NCI-H1417 (cell line): ENCODE results near the gene TBC1D3B.
"Not testable (repeated sequence)": the region's sequence is repeated elsewhere in the genome, so short reads cannot be mapped to it uniquely, and the experiment has no call there.

Experiments
- DNase-seq, 3 experiments: peaks; one replicate each; lab custom pipeline; 2025; lab: John Stamatoyannopoulos, UW

The TBC1D3B gene

GRCh38 chr17:36129616-36130015, 46.8 kb downstream of the TBC1D3B start:
- DNase-seq, result no peak

- DNase-seq, result no peak
These were observed 47.9 kb downstream of the TBC1D3B start for GRCh38 chr17:36128411-36128978.

DNA sequence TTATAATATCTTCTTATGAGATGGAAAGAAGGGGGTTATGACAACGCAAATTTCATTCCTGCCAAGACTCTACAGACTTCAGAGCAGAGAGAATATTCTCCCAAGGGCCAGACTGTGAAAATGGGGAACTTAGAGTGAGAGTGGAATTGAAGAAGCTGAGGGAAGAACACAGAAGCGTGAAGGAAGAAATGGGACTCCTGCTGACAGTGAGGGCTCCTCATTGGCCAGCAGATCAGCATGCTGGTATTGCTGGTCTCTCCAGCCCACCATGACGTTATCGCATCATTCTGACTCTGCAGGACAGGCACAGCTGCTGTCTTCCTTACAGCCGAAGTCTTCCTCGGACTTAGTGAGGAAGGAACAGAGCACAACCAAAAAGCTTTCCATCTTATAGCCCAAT, 48.5 kb downstream of the TBC1D3B start:
- DNase-seq, result no peak

GRCh38 chr17:36127199-36127893, 49.1 kb downstream of the TBC1D3B start:
- no peak for DNase-seq

- no peak for DNase-seq
These were observed 51.3 kb downstream of the TBC1D3B start for GRCh38 chr17:36124879-36125824.

GRCh38 chr17:36123431-36123830, 53.0 kb downstream of the TBC1D3B start:
- no peak for DNase-seq

DNA sequence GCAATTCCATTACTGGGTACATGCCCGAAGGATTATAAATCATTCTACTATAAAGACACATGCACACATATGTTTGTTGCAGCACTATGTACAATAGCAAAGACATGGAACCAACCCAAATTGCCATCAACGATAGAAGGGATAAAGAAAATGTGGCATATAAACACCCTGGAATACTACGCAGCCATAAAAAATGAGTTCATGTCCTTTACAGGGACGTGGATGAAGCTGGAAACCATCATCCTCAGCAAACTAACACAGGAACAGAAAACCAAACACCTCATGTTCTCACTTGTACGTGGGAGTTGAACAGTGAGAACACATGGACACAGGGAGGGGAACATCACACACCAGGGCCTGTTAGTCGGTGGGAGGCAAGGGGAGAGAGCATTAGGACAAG, 55.3 kb downstream of the TBC1D3B start:
- DNase-seq, result not testable (repeated sequence)

GRCh38 chr17:36120221-36120620, 56.2 kb downstream of the TBC1D3B start:
- no peak for DNase-seq

DNA sequence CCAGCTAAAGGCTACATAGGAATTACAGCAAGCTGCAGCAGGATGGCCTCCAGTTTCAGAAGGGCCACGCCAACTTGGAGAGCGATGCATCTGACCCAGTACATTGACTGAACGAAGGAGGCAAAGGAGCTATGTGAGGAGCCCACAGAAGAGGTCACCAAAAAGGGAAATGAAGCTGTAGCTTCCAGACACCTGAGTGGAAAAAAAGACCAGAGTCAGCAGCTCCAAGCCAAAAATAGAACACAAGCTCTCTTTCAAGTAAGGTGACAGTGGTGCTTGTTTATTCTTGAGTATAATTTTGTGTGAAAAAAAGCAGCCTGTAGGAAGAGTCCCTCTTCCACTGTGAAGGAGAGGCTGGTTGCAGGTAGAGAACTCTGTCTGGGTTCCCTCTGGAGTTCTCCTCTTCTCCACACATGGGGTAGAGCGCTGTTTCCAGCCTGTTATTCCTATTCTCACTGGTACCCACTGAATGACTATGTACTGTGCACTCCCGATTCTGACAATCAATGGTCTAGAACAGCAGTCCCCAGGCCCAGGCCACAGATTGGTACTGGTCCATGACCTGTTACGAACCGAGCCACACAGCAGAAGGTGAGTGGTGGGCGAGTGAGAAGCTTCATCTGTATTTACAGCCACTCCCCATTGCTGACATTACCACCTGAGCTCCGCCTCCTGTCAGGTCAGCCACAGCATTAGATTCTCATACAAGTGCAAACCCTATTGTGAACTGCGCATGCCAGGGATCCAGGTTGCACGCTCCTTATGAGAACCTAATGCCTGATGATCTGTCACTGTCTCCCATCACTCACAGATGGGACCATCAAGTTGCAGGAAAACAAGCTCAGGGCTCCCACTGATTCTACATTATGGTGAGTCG, 57.7 kb downstream of the TBC1D3B start:
- DNase-seq, result no peak

DNA sequence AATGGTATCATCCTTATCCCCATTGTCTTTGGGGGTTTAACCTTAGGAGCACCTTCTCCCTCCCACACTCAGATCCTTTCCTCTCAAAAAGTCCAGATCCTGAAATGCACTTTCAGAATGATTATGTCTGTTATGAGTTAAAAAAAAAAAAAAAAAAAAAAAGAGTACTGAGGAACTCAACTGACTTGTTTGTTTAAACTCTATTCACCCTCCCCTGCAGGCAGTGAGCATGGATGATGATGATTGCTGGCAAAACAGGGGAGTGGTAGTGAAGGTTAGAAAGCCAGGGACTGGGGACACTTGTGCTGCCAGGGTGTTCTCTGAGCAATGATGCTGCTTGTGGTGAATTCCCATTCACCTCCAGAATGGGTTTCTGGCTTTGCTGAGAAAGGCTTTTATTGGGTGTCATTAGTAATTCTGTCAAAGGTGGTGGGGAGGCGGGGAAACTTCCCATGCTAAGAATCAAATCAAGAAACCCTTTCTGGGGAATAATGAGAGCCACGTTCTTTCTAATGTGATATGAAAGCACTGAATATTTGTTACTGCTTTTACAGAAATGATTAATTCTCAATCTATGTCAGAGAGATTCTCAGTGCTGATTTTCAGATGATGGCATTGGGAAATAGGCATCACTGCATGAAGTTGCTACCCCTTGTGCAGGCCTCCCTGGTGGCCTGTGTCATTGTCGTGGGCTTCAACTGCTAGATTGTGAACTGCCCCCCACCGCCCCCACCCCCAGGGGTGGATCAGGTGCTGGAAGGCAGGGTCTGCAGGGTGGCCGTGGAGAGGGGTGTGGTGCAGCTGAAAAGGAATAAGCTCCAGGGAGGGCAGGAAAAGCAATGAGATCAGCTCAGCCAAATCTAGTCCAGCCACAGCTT, 58.7 kb downstream of the TBC1D3B start:
- no peak for DNase-seq
